Measurements from ENCODE around the gene LOX.
A peak's percentile ranks its signal among the peaks of the same experiment; 100 is the strongest.

LOX gene

GRCh38 chr5:122093415-122094180, 15.5 kb upstream of the LOX start:
- TF ChIP-seq JUND (IDR thresholded peaks at IDR 0.05; ENCODE audit: low read depth): no peak
- no peak for DNase-seq (ENCODE audit: low read depth in 1 of 2, low spot score in 1 of 2)
- in situ Hi-C loops (cut with HindIII; ENCODE audit: low pct_unique_long_range_greater_than_20kb, low sequenced_read_pairs): no loop called here

DNA sequence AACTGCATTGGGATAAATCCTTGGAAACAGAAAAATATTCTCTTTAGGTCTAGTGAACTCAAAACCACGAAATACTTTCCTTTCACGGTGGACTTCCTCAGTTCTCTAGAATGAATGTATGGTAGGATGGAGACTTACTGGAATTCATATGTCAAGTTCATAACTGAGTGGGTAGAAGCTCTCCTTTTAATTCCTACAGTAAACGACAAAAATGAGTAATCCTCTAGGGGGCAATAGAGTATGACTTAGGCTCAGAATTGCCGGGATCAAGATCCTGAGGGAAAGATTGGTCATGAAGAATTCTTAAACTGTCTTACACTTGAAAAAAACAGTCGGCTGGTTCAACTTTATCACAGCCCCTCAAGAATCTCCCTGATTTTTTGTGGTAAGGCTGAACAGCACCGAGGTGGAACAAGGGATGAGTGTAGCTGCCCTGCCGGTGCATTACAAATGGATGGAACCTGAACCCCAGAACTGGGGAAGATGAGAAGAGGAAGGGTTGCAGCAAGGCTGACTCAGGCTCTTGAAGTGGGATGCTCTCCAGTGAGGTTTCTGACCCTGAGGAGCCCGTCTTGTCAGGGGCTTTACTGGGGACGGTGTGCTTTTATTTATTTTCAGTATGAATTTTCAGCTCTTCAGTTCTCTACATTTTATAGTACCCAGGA, 14.0 kb upstream of the LOX start:
- in situ Hi-C loops (cut with HindIII; ENCODE audit: low pct_unique_long_range_greater_than_20kb, low sequenced_read_pairs): no loop called here
- no peak for TF ChIP-seq JUND (IDR thresholded peaks at IDR 0.05; ENCODE audit: low read depth)
- DNase-seq (ENCODE audit: low read depth in 1 of 2, low spot score in 1 of 2): peak in 1 of 2 experiments; percentile 53

- in situ Hi-C loops (cut with HindIII; ENCODE audit: low pct_unique_long_range_greater_than_20kb, low sequenced_read_pairs): no loop called here
- no peak for DNase-seq (ENCODE audit: low read depth in 1 of 2, low spot score in 1 of 2)
- TF ChIP-seq JUND (IDR thresholded peaks at IDR 0.05; ENCODE audit: low read depth): no peak
These were observed 11.3 kb upstream of the LOX start for GRCh38 chr5:122089096-122090013.

DNA sequence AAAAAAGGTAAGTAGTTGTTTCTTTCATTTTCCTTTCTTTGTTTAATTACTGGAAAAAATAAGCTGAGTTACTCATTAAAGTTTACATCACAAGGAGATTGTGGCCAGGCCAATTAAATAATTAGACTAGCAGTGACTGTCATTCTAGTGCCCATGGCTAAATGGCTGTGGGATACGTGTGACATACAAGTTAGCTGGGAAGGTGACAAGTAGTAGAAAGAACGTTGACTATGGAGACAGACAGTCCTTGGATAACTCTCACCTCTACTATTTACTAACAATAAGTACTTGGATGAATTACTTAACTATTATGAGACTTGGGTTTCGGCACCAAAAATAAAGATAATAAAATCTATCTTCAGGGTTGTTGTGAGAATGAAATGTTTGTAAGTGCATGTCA, 7.0 kb upstream of the LOX start:
- no peak for TF ChIP-seq JUND (IDR thresholded peaks at IDR 0.05; ENCODE audit: low read depth)
- in situ Hi-C loops (cut with HindIII; ENCODE audit: low pct_unique_long_range_greater_than_20kb, low sequenced_read_pairs): no loop called here
- no peak for DNase-seq (ENCODE audit: low read depth in 1 of 2, low spot score in 1 of 2)

GRCh38 chr5:122083535-122083934, 5.5 kb upstream of the LOX start:
- no peak for DNase-seq (ENCODE audit: low read depth in 1 of 2, low spot score in 1 of 2)
- in situ Hi-C loops (cut with HindIII; ENCODE audit: low pct_unique_long_range_greater_than_20kb, low sequenced_read_pairs): no loop called here
- no peak for TF ChIP-seq JUND (IDR thresholded peaks at IDR 0.05; ENCODE audit: low read depth)

- DNase-seq (ENCODE audit: low read depth in 1 of 2, low spot score in 1 of 2): no peak
These were observed 3.5 kb upstream of the LOX start for GRCh38 chr5:122081541-122081940.

DNA sequence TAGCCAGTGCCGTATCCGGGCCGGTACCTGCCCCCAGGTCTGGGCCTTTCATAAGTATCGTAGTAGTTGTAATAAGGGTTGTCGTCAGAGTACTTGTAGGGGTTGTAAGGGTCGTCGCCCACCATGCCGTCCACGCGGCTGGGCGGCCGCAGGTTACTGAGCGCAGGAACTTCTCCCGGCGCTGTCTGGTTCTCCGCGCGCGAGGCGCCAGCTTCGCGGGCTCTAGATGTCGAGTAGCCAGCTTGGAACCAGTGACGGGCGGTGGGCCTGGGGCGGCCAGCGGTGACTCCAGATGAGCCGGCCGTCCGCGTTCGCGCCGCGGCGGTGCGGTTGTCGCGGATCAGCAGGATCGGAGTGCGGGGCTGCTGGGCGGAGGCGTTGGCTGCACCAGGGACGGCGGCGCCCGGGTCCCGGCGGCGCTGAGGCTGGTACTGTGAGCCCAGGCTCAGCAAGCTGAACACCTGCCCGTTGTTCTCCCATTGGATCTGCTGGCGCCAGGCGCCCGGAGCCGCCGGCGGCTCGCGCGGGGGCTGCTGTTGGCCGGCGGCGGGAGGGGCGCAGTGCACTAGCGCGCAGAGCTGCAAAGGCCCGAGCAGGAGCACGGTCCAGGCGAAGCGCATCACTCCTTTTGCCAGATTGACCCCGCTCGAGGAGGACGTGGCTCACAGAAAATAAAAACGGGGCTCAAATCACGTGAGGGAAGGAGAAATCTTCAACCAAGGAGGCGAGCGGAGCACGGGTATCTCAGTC, 518 bp downstream of the LOX start:
- no peak for TF ChIP-seq JUND (IDR thresholded peaks at IDR 0.05; ENCODE audit: low read depth)
- DNase-seq (ENCODE audit: low read depth in 1 of 2, low spot score in 1 of 2): peak; percentile 14 to 18
- in situ Hi-C loops (cut with HindIII; ENCODE audit: low pct_unique_long_range_greater_than_20kb, low sequenced_read_pairs): no loop called here

More at GRCh38 chr5:122081541-122081940, 3.5 kb upstream of the LOX start:
- in situ Hi-C loops (cut with HindIII; ENCODE audit: low pct_unique_long_range_greater_than_20kb, low sequenced_read_pairs): no loop called here
- TF ChIP-seq JUND (IDR thresholded peaks at IDR 0.05; ENCODE audit: low read depth): no peak

DNA sequence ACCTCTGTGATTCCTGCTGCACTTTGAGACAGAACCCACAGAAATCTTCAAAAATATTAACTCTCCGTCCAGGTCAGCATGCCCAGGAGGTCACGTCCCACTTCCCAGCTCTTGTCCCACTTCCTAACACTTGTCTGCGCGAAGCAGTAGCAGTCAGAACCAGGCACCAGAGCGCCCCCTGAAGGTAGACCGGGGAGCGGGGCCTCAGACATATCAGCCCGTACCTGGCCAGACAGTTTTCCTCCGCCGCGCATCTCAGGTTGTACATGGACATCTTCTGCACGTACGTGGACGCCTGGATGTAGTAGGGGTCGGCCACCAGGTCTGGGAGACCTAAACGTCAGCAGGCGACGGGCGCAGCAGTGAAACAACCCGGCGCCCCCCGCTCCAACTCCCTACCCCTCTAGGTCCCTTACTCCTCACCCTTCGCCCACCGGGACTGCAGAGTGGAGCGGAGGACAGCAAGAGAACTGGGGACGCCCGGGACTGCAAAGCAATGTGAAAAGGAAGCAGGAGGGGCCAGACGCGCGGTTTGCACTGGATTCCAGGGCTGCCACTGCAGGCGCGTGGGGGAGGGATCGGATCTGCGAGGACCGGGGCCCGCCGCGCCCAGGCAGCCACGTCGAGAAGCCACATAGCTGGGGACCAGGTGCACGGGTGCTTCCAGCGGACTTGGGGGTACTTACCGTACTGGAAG, 1.2 kb downstream of the LOX start:
- DNase-seq (ENCODE audit: low read depth in 1 of 2, low spot score in 1 of 2): peak; percentile 53 to 79
- TF ChIP-seq JUND (IDR thresholded peaks at IDR 0.05; ENCODE audit: low read depth): no peak
- in situ Hi-C loops (cut with HindIII; ENCODE audit: low pct_unique_long_range_greater_than_20kb, low sequenced_read_pairs): no loop called here

DNA sequence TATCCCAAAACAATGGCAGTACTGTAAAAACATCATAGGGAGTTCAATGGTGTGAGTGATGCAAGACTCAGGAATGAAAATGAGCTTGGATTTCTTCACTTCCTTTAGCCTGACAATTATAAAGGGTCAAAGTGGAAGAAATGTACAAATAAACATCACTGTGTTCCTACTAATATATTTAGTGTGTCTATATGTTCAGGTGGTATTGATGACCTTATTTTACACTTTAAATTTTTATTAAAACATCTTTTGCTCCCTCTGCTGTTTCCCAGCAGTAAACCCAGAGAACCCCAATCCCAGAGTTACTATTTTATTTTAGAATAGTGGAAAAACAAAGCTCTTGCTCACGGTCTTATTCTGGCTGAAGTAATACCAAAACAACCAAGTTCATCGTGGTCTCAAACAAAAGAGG, 2.0 kb downstream of the LOX start:
- TF ChIP-seq JUND (IDR thresholded peaks at IDR 0.05; ENCODE audit: low read depth): no peak
- in situ Hi-C loops (cut with HindIII; ENCODE audit: low pct_unique_long_range_greater_than_20kb, low sequenced_read_pairs): no loop called here
- DNase-seq (ENCODE audit: low read depth in 1 of 2, low spot score in 1 of 2): no peak

- TF ChIP-seq JUND (IDR thresholded peaks at IDR 0.05; ENCODE audit: low read depth): no peak
- in situ Hi-C loops (cut with HindIII; ENCODE audit: low pct_unique_long_range_greater_than_20kb, low sequenced_read_pairs): no loop called here
- no peak for DNase-seq (ENCODE audit: low read depth in 1 of 2, low spot score in 1 of 2)
These were observed 4.2 kb downstream of the LOX start for GRCh38 chr5:122073864-122074263.

DNA sequence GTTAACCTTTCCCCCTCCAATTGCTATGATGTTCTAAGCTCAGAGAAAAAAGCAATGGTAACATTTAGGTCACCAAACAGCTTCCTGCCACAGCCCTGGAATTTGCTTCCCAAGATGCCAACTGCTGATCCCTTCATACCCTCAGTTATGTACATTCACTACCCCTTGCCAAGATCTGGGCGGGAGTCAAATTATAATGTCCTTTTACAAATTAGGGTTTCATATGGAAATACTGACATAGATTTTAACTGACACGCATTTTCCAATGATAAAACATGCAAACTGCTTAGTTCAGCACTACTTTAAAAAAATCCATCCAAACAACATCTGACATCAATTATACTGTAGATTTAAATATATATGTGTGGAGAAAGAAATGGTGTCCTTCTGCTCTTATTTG, 5.0 kb downstream of the LOX start:
- TF ChIP-seq JUND (IDR thresholded peaks at IDR 0.05; ENCODE audit: low read depth): no peak
- in situ Hi-C loops (cut with HindIII; ENCODE audit: low pct_unique_long_range_greater_than_20kb, low sequenced_read_pairs): no loop called here
- no peak for DNase-seq (ENCODE audit: low read depth in 1 of 2, low spot score in 1 of 2)
